Stimulated activated naive CD8-positive, alpha-beta T cell treated with anti-CD3 and anti-CD28 coated beads, Interleukin-15, Interleukin-2, amounts not matched to agents 100 U/mL and 50 U/mL, for 24 hours (primary cell): ENCODE measurements around the gene FAM171A1.
A peak's percentile ranks its signal among the peaks of the same experiment; 100 is the strongest.
"Not testable (repeated sequence)": the region's sequence is repeated elsewhere in the genome, so short reads cannot be mapped to it uniquely, and the experiment has no call there.

Source experiments
- ATAC-seq: fragments of 150-1000 bp; cut with Tn5 transposase; one replicate; pipeline ENCODE4 v1.10.0; 2021
- DNase-seq: peaks from one replicate; pipeline ENCODE4 v3.0.0; 2021

The FAM171A1 gene

GRCh38 chr10:15344256-15344875, 26.7 kb downstream of the FAM171A1 start:
- DNase-seq (no peak), ATAC-seq (no peak)

DNA sequence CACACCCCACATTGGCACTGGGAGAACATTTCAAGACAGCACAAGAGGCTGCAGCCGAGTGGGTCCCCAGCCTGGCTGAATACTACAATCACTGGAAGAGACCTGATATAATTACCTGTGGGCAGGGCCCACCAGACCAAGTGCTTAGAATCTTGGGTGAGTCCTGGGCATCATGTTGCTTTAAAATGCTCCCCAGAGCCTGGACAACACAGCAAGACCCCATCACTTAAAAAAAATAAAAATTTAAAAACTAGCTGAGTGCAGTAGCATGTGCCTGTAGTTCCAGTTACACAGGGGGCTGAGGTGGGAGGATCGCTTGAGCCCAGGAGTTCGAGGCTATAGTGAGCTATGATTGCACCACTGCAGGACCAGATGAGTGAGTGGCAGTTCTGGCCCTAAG, 28.1 kb downstream of the FAM171A1 start:
- DNase-seq (no peak), ATAC-seq (no peak)

DNA sequence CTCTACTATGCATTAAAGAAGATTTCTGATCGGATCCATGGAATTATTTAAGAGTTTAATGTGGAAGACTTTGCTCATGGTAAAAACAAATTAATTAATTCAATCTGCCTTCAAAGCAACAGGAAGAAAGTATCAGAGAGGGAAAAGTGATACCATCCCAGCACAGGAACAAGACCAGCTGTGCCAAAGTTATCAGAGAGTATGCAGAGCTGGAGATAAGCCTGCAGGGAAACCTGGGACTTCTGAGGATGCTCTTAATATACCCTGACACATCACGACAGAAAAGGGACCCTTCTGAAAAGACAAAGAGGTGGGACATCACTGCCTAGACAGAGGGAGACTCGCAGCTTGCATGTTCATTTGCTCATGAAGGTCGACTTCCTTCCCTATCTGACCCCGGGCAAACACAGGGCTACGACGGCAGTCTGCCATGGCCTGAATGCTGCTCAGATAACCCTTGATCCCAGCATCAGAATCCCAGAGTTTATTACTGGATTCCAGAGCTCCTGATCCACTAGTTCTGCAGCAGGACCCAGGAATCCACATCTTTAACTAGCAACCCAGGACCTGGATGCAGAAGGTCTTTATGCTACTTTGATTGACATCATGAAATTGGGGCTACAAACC, 29.5 kb downstream of the FAM171A1 start:
- no peak for DNase-seq
- ATAC-seq, result no peak

GRCh38 chr10:15339892-15340291, 31.2 kb downstream of the FAM171A1 start:
- ATAC-seq (no peak), DNase-seq (no peak)

GRCh38 chr10:15337441-15337923, 33.6 kb downstream of the FAM171A1 start:
- ATAC-seq, DNase-seq: not testable (repeated sequence)

GRCh38 chr10:15336211-15336610, 34.9 kb downstream of the FAM171A1 start:
- peak; percentile 36 for ATAC-seq
- no peak for DNase-seq

DNA sequence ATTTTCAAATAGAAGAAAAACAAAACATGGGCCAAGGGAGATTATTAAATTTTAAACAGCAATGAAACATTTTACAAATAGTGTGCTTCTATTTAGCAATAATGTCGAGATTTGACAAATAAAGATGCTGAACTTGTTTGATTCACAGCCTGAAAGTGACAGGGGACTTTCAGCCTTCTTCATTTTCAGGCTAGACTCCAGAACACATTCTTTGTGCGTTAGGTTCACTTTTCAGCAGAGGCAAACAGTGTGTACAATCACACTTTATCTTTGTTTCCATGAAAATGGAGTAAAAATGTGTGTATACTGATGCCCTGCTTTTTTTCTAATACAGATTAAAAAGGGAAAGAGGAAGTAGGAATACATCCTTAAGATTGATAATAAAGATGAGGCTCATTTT, 35.6 kb downstream of the FAM171A1 start:
- ATAC-seq (no peak), DNase-seq (no peak)

DNA sequence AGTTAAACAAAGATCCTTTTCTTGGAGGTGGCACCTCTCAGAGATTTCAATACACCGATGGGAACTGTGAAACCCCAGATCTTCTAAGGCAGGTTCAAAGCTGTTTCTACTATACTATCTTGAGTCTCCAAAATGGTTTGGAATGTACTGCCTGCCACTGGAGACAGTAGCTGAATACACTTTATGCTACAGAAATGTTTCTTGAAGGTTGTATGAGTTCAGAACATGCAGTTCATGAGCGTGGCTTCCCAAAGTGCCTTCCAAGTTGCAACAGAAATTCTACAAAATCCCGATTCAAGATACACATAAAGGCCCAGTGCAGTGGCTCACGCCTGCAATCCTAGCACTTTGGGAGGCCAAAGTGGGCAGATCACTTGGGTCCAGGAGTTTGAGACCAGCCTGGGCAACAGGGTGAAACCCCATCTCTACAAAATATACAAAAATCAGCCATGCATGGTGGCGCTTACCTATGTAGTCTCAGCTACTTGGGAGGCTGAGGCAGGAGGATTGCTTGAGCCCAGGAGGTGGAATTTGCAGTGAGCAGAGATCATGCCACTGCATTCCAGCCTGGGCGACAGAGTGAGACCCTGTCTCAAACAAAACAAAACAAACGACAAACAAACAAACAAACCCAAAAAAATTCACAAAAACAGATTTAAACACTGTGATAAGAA, 36.3 kb downstream of the FAM171A1 start:
- ATAC-seq, result no peak
- no peak for DNase-seq

DNA sequence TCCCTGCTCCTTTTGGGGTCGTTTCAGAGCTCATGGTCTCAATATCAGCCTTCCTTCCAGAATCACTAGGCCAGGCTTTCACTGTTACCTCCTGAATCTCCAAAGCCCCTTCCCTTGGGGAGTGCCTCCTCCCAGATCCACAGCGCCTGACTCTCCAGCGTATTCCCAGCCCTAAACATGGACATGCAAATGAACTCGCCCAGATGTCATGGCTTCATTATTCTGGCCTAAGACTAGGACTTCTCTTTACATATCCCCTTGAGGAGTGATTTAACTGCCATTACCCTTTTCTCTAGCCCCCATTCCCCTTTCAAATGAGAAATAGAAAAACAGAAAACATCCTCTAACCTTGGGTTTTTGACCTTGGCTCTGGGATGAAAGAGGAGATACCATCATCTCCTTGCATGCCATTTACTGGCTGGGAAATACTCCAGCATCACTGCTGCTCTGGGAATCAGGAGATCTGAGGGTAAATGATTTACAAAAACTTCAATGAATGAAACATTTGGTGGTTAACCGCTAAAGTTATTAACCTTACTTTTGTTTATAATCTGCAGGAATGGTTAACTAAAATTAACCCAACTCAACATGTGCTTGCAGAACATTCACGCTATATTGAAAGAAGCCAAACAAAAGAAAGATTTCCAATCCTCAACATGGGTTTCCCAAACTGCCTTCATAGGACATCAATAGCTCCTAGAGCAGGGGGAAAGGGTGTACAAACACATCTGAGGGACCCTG, 37.0 kb downstream of the FAM171A1 start:
- DNase-seq, result no peak
- no peak for ATAC-seq

DNA sequence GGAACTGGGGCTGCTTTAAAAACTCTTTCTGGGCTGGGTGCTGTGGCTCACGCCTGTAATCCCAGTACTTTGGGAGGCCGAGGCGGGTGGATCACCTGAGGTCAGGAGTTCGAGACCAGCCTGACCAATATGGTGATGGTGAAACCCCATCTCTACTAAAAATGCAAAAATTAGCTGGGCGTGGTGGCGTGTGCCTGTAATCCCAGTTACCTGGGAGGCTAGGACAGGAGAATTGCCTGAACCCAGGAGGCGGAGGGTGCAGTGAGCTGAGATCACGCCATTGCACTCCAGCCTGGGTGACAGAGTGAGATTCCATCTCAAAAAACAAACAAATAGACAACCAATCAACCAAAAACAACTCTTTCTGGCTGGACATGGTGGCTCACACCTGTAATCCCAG, 37.9 kb downstream of the FAM171A1 start:
- not testable (repeated sequence) for ATAC-seq

DNA sequence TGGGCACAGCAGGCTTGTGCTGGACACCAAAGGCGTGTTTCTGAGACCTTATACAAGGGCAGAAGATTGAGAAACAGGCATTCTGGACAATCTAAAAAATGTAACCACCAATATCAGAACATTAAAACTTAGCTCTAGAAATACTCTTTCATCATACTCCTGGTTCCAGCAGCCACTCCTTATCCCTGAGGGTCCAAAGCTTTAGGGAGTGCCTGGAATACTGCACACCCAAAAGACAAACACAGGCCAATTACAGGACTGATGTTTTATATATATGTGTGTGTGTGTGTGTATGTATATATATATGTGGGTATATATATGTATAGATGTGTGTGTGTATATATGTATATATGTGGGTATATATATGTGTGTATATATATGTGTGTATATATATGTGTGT, 39.6 kb downstream of the FAM171A1 start:
- DNase-seq (no peak), ATAC-seq (no peak)

More for the DNA sequence above, 37.9 kb downstream of the FAM171A1 start:
- not testable (repeated sequence) for DNase-seq

DNA sequence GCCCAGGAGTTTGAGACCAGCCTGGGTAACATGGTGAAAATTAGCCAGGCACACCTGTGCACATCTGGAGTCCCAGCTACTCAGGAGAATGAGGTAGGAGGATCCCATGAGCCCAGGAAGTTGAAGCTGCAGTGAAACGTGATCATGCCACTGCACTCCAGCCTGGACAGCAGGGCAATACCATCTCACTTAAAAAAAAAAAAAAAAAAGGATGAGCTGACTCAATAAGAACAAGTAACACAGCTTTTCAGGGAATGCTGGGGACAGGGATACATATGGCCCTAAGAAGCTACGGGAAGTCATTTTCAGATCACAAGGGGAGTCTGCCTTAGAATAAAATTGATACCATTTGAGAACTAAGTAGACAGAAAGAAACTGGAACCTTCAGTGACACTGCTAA, 41.7 kb downstream of the FAM171A1 start:
- ATAC-seq, result no peak
- DNase-seq, result no peak

DNA sequence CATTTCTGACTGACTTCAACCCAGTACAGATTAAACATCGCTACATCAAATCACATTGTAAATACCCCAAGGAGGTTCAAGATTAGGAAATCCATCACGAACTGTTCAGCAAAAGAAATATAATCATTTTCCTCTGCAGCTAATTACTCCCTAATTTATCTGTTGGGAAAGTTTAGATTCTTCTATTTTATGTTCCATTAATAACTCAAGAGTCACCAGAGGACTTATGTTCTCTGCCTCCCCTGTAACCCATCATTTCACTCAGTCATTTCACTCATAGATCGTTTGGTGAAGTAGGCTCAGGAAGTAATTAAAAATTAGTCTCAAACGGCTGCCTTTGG, 45.2 kb downstream of the FAM171A1 start:
- DNase-seq (no peak), ATAC-seq (no peak)

- ATAC-seq, result no peak
- no peak for DNase-seq
Observed at GRCh38 chr10:15325243-15325943, 45.7 kb downstream of the FAM171A1 start.

DNA sequence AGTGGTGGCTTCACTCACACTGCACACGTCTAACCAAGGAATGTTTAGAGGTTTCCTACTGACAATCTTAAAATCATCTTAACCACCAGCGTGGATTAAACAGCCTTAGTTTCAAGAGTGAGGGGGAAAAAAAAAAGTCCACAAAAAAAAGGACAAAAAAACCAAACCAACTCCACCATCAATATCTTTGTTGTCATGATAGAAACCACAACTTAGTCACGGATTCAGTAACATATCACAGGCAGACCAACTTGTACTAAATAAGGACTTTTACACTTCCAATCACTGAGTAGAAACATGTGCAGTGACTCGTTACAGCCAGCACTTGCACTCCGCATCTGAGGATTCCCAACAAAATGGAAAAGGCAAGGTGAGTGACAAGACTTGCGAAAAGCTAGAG, 46.5 kb downstream of the FAM171A1 start:
- DNase-seq, result no peak
- ATAC-seq, result no peak

DNA sequence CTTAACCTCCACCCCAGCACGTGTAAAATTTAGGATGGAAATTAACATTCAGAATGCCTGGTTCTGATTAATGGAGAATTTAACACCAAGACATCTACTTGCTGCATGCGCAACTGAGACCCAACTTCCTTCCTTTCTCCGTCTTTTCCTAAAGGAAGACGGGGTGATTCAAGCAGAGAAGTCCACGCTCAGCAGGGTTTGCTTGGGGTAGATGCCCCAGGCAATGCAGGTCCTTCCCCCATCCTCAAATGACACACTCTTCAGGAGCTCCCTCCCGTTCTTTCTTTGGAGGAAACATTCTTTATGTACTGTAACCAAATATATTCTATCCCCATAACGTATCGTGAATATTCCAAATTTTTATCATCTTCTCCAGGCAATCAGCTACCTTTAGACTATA, 47.0 kb downstream of the FAM171A1 start:
- DNase-seq (no peak), ATAC-seq (no peak)

GRCh38 chr10:15322356-15322755, 48.7 kb downstream of the FAM171A1 start:
- no peak for ATAC-seq
- DNase-seq, result no peak

- no peak for DNase-seq
Observed at GRCh38 chr10:15321431-15322341, 49.4 kb downstream of the FAM171A1 start.

GRCh38 chr10:15320522-15321203, 50.4 kb downstream of the FAM171A1 start:
- DNase-seq (no peak), ATAC-seq (no peak)

More at GRCh38 chr10:15321431-15322341, 49.4 kb downstream of the FAM171A1 start:
- no peak for ATAC-seq

GRCh38 chr10:15320118-15320517, 51.0 kb downstream of the FAM171A1 start:
- no peak for ATAC-seq
- DNase-seq, result no peak
